Measurements from ENCODE around the gene SPAG7.

Gene SPAG7

DNA sequence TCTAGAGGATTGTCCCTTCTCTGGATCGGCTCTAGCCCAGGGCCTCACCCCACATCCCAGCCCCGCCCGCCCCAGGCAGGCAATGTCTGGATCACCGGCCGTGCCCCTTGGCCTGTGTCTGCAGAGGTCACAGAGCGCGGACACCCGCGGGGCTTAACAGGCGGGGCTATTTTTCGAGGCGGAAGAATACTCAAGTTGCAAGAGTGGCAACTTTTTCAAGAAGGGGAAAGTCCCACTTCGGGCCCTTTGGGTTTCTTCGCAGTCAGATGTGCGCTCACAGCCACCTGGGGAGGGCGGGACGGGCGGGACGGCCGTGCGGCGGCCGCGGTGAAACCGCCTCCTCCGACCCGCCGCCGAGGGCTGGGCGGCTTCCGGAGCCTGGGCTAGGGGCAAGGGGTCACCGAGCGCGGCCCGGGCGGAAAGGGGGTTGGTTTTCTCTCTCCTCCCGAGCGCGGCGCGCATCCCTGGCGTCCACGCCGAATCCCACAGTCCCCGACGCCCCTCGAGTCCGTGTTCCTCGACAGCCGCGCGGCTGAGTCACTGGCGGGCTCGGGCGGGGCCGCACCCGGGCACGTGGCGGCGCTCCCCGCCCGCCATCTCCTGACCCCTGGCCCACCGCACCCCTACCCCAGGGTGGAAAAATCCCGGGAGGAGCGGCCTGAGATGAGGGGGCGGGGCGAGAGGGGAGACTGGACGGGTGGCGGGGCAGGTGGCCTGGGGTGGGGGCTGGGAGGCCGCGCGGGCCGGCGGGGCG lies 18.1 kb downstream of the SPAG7 start:
- DNase-seq: peak; percentile 95

DNA sequence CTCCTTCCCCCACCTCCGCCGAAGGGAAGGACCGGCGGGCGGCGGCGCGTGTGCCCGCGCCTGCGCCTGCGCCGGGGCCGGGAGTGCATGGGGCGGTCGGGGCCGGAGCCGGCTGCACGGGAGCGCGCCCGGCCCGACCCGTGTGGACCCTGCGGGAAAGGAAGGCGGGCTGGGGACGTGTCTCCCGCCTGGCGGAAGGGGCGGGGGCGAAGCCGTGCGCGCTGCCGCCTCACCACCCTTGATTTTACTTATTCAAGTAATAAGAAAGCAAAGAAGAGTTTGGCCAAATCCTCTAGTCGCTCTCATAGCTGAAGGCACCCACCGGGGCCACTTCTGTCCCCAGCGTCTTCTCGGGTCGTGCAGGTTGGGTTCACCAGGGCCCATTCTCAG lies 18.7 kb downstream of the SPAG7 start:
- DNase-seq: peak; percentile 93

- DNase-seq: peak; percentile 96
Observed at GRCh38 chr17:4948166-4948930, 19.3 kb downstream of the SPAG7 start, which contains the start of gene PFN1. PFN1 (minus strand) TSS chr17:4948530; CDS start chr17:4948394, 136 bp downstream.

DNA sequence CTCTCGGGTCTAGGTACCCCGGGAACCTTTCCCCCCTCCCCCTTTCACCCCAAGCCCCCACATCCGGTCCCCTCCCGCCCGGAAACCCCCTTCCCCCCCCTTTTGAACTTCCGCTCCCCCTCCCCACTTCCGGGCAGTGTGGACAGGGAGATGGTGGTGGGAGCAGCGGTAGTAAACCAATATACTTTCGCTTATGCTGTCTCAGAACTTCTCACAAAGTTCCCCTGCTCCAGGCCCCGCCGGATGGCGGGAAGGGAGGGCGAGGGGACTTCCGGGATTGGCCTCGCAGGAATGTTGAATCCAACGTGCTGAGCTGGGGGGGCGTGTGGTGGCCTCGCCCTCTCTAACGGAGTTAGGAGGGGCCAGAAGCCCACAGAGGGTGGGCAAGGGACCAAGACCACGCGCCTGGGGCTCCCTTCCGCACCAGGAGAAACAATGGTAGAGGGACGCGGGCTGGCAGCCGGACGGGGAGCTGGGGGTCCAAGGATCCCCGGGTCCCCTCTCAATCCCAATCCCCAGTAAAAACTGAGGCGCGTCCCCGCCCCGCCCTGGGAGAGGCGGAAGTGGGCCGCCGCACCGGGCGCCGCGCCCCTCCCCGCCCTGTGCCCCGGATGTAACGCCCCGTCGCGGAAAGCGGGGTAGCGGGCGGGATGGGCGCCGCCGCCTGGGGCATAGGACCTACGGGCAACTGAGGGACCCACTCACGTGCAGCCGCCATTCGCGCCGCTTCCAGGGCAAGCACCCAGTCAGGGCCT lies 20.0 kb downstream of the SPAG7 start:
- peak; percentile 76 for DNase-seq

DNA sequence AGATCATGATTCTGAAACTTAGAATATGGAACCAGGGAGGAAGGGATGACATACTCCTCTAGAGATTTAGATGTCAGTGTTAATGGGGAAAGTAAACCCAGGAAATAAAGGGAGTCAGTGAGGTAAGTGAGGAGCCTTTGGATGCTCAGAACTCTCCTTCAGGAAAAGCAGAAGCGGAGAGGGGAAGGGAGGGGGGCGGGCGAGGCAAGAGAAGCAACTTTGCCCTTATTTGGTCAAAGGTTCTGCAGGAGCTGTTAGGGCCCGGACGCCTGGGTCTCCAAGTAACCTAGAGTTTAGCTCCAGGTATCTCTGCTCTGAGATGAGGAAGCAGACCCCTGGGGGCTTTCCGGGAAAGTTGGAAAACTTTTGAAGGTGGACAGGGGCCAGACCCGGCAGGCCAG lies 20.6 kb downstream of the SPAG7 start:
- peak; percentile 40 for DNase-seq

DNA sequence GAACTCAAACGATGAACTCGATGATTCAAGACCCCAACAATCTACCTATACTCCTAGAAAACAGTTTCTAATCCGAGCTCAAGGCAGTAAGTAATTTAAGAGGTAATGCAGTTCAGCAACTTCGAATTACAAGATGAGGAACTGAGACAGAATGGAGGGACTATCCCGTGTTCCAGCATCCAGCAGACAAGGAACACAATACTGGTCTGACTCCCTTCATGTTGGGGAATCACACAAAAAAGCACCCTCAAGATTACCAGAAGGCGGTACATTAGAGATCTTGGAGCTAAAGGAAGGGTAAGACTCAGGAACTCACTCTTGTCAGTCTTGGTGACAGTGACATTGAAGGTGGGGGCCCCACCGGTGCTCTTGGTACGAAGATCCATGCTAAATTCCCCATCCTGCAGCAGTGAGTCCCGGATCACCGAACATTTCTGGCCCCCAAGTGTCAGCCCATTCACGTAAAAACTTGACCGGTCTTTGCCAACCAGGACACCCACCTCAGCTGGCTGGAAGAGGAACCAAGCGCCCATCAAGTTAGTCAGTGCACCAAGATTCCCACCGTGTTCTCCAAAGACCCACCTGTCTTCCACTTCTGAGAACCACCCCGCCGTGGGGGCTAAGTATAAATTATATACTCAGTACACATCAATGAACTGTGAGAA lies 21.2 kb downstream of the SPAG7 start:
- peak; percentile 68 for DNase-seq

DNA sequence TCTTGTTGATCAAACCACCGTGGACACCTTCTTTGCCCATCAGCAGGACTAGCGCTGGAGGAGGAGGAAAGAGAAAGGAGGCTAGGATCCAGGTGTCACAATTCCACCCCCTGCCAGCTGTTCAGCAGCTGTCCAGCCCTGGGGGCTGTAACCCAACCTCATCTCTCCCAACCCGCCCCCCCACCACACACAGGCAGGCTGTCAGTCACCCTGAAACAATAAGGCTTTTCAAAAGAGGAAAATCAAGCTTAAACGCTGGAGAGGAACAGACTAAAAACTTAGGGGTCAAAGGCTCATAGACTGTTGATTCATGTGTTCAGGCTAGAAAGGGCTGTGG lies 21.7 kb downstream of the SPAG7 start:
- peak; percentile 10 for DNase-seq

- DNase-seq: peak; percentile 93
Observed at GRCh38 chr17:4945176-4945943, 22.3 kb downstream of the SPAG7 start.

DNA sequence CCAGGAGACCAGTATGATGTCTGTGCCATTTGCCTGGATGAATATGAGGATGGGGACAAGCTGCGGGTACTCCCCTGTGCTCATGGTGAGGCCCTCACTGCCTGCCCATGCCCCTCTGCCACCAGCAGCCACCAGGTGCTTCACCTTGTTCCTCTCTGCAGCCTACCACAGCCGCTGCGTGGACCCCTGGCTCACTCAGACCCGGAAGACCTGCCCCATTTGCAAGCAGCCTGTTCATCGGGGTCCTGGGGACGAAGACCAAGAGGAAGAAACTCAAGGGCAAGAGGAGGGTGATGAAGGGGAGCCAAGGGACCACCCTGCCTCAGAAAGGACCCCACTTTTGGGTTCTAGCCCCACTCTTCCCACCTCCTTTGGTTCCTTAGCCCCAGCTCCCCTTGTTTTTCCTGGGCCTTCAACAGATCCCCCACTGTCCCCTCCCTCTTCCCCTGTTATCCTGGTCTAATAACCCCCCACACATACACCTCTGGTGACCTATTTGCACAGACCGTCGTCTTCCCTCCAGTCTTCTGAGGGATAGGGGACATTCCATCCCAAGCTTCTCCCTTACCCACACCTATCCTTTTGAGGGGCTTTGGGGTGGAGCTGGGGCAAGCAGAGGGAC lies 23.0 kb downstream of the SPAG7 start:
- no peak for DNase-seq

GRCh38 chr17:4944163-4944553 lies 23.5 kb downstream of the SPAG7 start:
- DNase-seq: no peak

DNA sequence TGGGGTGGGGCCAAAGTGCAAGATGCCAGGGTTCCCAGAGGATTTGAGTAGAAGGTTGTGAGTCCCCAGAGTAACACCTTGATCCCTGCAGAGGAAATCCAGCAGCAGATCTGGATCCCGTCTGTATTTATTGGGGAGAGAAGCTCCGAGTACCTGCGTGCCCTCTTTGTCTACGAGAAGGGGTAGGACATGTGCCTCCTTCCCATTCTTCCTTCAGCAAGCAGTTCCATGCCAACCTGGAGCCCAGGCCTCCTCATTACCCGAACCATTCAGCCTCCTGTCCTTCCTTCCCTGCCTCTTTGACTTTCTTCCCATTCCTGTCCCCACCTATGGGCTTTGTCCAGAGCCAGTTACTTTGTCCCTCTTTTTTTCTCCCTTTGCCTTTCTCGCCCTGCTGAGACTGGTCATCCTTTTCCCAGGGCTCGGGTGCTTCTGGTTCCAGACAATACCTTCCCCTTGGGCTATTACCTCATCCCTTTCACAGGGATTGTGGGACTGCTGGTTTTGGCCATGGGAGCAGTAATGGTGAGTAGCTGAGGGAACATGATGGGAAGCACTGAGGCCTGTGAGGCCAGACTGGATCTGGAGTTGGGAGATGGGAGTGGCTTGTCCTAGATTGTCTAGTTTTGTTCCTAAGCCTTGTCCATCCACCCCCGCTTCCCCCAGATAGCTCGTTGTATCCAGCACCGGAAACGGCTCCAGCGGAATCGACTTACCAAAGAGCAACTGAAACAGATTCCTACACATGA lies 24.7 kb downstream of the SPAG7 start:
- DNase-seq: no peak

DNA sequence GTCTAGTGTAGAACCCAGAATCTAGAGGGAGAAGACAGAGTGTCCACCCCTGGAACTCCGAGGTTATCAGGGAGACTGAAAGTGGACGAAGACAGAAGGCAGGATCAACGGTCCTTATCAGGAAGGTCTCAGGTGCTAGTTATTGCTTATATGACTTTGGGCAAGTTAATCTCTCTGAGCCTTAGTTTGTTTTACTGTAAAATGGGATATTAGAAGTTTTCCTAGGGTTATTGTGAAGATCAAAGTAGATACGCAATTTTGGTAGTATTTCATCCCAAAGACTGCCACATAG lies 26.4 kb downstream of the SPAG7 start:
- DNase-seq: no peak

- no peak for DNase-seq
Observed at GRCh38 chr17:4940555-4941318, 26.9 kb downstream of the SPAG7 start.

- peak; percentile 100 for DNase-seq
Observed at GRCh38 chr17:4939796-4940554, 27.6 kb downstream of the SPAG7 start, which contains the start of the genes RNF167 and SLC25A11. RNF167 (plus strand) TSS chr17:4940268; CDS start chr17:4940910, 642 bp downstream. SLC25A11 (minus strand) TSS chr17:4940046; CDS start chr17:4939910, 136 bp downstream.

DNA sequence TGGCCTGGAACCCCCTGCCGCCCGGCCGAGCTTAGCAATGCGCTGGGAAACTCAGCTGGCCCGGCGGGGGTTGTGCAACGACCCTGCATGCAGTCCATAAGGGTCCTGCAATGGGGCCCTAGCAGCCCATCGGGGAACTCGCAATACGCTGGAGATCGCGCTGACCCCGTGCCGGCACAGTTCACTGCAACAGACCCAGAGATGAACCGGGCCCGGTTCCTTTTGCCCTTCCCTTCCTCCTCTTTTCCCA lies 28.1 kb downstream of the SPAG7 start:
- no peak for DNase-seq

DNA sequence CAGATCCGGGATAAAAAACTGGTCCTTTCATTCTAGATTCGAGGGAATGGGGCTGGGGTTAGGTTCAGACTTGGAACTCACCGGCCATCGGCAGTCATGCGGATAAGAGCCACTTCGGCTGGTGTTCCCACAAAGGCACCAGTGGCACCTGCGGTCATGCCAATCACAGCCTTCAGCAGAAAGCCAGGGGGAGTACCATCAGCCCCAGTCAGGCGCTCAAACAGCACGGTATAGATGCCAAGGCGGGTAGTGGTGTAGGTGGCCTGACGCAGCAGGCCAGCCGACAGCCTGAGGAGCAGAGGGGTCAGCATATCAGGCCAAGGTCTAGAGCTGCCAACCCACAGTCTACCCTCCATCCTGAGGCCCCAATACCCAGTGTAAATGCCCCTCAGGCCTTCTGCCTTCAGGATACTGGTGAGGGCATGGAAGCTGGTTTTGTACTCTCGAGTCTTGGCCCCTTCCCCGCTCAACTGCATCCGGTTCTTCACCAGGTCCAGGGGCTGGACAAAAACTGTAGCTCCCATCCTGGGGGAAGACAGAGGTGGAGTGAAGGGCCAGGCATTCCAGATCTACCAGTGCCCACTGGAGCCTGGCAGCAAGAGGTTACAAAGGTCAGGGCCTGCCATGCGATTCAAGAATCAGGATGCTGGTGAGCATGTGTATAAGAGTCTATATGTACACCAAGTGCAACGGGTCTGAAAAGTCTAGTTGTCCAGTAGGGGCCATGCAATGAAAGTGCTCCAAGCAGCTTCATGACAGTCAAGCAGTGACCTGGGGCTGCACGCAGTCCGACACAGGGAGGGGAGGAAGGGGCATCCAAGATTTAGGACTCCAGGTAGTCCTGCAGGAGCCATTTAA lies 28.7 kb downstream of the SPAG7 start:
- DNase-seq: no peak

DNA sequence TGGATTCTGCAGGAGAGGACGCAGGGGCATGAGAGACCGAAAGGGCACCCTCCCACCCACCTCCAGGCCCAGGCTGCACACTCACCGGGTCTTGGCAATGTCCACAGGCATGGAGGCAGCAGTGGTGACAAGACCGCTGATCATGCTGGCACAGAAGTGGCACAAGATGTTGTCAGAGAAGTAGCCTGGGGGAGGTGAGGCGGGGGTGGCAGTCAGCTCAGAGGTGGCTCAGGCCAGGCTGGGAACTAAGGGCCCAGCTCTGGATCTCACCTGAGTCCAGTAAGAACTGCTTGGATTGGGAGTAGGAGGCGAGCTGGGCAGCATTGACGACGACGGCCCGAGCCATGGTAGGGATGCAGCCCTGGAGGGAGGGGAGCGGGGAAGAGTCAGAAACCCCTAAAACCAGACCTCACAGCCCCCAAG lies 29.5 kb downstream of the SPAG7 start:
- no peak for DNase-seq

DNA sequence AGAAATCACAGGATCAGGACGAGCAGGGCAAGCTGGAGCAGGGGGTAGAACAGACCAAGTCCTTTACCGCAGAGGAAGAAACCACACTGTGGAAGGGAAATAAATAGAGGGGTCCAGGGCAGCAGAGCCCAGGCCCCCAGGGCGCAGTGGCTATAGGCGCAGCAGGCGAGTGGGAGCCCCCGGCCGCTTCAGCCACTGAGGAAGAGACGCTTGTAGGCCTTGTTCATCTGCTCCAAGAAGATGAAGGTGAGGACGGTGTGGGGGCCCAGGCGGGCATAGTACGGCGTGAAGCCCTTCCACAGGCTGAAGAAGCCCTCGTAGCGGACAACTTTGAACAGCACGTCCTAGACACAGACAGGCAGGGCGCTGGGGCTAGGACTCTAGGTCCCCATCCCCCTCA lies 30.1 kb downstream of the SPAG7 start:
- DNase-seq: no peak

DNA sequence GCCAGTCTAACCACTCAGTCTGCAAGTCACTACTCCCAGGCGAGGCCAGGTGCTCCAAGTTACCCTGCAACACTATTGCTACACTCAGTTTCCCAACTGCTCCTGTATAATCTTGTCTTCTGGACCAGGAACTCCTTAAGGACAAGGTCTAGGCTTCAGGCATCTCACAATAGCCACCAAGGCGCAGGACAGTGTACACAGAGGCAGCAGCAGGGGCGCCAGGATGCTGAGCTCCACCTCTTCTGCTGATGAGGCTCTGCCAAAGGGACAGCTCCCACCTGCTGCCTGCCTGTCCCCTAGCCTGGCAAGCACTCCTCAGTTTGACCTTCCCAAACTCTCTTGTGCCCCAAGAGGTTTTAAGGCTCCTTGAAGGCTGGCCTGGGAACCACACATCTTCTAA lies 31.2 kb downstream of the SPAG7 start:
- no peak for DNase-seq
